ENCODE results near the gene ABR. TPM values are rescaled to one million over a fixed set of nuclear protein-coding genes. Genes with fewer than 3 reads are reported as not detected.

ABR gene
- total RNA-seq, 4 donors from 2014 or later, result 78.0 to 208 (median 106) TPM

DNA sequence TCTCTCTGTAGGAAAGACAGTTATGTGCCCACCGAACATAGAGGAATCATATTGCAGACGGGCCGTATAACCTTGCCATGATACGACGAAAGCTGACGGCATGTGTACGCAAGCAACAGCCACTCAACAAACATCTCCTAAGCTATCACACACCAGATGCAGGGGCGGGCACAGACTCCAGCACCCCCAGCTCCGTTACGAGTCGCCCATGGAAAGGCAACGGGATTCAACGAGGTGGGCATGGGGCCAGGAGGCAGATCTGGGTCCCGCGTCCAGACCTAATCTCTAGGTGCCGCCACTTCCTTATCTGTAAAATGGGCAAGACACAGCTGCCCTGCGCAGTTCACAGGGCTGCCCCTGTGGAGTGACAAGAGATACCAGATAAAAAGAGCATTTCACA is 35.6 kb downstream of the ABR start:
- no peaks in the 10 kb centered on the region for H3K27me3 ChIP-seq
- H3K4me3 ChIP-seq, result no peak overlapping the region
- no peaks in the 10 kb centered on the region for H3K9me3 ChIP-seq
- H3K27ac ChIP-seq, result no peak overlapping the region
- 89% methylated on average over 17 of the region's 17 CpGs for WGBS
- TF ChIP-seq EP300 (IDR thresholded peaks at IDR 0.05) (no peak), POLR2A (IDR thresholded peaks at IDR 0.05) (no peak), POLR2AphosphoS5 (IDR thresholded peaks at IDR 0.05) (no peak)
- TF ChIP-seq, protein P1, sequence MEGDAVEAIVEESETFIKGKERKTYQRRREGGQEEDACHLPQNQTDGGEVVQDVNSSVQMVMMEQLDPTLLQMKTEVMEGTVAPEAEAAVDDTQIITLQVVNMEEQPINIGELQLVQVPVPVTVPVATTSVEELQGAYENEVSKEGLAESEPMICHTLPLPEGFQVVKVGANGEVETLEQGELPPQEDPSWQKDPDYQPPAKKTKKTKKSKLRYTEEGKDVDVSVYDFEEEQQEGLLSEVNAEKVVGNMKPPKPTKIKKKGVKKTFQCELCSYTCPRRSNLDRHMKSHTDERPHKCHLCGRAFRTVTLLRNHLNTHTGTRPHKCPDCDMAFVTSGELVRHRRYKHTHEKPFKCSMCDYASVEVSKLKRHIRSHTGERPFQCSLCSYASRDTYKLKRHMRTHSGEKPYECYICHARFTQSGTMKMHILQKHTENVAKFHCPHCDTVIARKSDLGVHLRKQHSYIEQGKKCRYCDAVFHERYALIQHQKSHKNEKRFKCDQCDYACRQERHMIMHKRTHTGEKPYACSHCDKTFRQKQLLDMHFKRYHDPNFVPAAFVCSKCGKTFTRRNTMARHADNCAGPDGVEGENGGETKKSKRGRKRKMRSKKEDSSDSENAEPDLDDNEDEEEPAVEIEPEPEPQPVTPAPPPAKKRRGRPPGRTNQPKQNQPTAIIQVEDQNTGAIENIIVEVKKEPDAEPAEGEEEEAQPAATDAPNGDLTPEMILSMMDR (IDR thresholded peaks at IDR 0.05), result no peak
- peaks cover 9% of the 10 kb centered on the region for H3K4me1 ChIP-seq
- DNase-seq (ENCODE audit: low spot score in 2 of 2), result no peak
- H3K36me3 ChIP-seq, result no peaks in the 10 kb centered on the region

DNA sequence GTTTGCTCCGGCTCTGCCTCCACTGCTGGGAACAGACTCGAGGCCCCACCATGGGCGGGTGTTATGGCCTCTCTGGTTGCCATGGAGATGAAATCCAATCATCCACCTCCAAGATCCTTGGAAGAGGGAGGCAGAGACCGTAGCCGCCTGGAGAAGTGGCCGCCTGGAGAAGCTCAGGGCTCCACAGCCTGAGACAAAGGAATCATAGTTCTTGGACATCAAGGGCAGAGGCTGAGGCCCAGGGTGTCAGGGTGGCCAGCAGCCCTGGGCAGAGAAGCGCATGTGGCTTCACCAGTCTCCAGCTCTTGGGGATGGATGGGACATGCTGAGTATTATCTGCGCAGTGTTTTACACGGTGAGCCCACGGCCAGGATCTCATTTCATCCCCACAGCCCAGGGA is 36.2 kb downstream of the ABR start:
- Histone ChIP-seq H3K36me3 (no peaks in the 10 kb centered on the region), H3K4me3 (no peak overlapping the region), H3K9me3 (no peaks in the 10 kb centered on the region), H3K27me3 (no peaks in the 10 kb centered on the region), H3K27ac (no peak overlapping the region), H3K4me1 (peaks cover 9% of the 10 kb centered on the region)
- TF ChIP-seq, protein P1 (IDR thresholded peaks at IDR 0.05), result no peak
- no peak for TF ChIP-seq EP300 (IDR thresholded peaks at IDR 0.05)
- TF ChIP-seq POLR2AphosphoS5 (IDR thresholded peaks at IDR 0.05), result no peak
- no peak for TF ChIP-seq POLR2A (IDR thresholded peaks at IDR 0.05)
- WGBS, result 67% methylated on average over 6 of the region's 10 CpGs
- DNase-seq (ENCODE audit: low spot score in 2 of 2), result no peak

DNA sequence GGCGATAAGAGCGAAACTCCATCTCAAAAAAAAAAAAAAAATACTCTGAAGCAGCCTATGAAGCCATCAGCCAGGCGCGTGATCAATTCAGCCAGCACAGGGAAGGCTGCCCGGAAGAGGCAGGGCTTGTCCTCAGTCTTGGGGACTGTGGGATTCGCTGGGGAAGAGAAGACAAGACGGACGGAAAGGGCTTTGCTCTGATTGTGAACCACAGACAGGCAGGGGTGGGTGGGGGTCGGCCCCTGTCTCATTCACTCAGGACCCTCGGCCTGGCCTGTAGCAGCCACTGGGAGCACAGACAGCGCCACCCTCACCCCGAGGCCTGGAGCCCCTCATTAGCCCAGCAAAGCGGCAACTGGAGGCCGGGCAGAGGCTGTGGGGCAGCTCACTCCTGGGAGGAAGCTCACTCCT is 37.2 kb downstream of the ABR start:
- Histone ChIP-seq H3K27ac (peak overlapping the region; percentile 38), H3K27me3 (no peaks in the 10 kb centered on the region), H3K36me3 (no peaks in the 10 kb centered on the region), H3K4me1 (peaks cover 3% of the 10 kb centered on the region), H3K9me3 (no peaks in the 10 kb centered on the region), H3K4me3 (no peak overlapping the region)
- 84% methylated on average over 10 of the region's 14 CpGs for WGBS
- TF ChIP-seq, protein P1 (IDR thresholded peaks at IDR 0.05), result no peak
- no peak for TF ChIP-seq POLR2AphosphoS5 (IDR thresholded peaks at IDR 0.05)
- TF ChIP-seq POLR2A (IDR thresholded peaks at IDR 0.05), result no peak
- TF ChIP-seq EP300 (IDR thresholded peaks at IDR 0.05), result no peak
- DNase-seq (ENCODE audit: low spot score in 2 of 2), result no peak

DNA sequence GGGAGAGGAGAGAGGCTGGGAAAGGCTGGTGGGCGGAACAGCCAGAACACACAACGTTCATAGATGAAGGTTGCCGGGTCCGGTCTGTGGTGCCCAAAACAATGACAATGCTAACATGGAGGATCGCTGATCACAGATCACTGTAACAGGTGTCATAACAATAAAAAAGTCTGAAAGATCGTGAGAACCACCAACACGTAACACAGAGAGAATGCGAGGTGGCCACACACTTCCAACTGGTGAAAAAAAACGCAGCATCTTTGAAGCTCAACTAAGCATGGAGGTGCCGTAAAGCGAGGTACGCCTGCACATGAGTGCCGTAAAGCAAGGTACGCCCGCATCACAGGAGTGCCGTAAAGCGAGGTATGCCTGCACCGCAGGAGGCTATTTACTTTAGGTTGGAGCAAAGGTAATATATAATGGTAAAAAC is 42.3 kb downstream of the ABR start:
- H3K4me3 ChIP-seq, result no peak overlapping the region
- no peak overlapping the region for H3K27ac ChIP-seq
- DNase-seq (ENCODE audit: low spot score in 2 of 2), result no peak
- WGBS, result 93% methylated on average over 18 of the region's 18 CpGs
- H3K27me3 ChIP-seq, result no peaks in the 10 kb centered on the region
- peaks cover 7% of the 10 kb centered on the region for H3K4me1 ChIP-seq
- no peak for TF ChIP-seq POLR2A (IDR thresholded peaks at IDR 0.05)
- no peak for TF ChIP-seq EP300 (IDR thresholded peaks at IDR 0.05)
- TF ChIP-seq, protein P1 (IDR thresholded peaks at IDR 0.05), result no peak
- no peak for TF ChIP-seq POLR2AphosphoS5 (IDR thresholded peaks at IDR 0.05)
- H3K9me3 ChIP-seq, result no peaks in the 10 kb centered on the region
- no peaks in the 10 kb centered on the region for H3K36me3 ChIP-seq

DNA sequence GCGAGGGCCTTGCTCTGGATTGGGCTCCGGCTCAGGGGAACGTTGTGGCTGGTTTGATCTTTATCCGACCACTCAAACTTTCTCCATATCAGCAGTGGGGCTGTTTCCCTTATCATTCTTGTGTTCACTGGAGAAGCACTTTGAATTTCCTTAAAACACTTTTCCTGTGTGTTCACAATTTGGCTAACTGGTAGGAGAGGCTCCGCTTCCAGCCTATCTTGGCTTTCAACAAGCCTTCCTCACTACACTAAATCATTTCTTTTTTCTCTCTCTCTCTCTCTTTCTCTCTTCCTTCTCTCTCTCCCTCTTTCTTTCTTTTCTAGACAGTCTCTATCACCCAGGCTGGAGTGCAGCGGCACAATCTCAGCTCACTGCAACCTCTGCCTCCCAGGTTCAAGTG is 43.0 kb downstream of the ABR start:
- Histone ChIP-seq H3K9me3 (no peaks in the 10 kb centered on the region), H3K4me1 (peaks cover 7% of the 10 kb centered on the region), H3K27me3 (no peaks in the 10 kb centered on the region), H3K27ac (no peak overlapping the region), H3K4me3 (no peak overlapping the region), H3K36me3 (no peaks in the 10 kb centered on the region)
- 85% methylated on average over 6 of the region's 6 CpGs for WGBS
- no peak for TF ChIP-seq POLR2A (IDR thresholded peaks at IDR 0.05)
- no peak for TF ChIP-seq EP300 (IDR thresholded peaks at IDR 0.05)
- TF ChIP-seq POLR2AphosphoS5 (IDR thresholded peaks at IDR 0.05), result no peak
- TF ChIP-seq, protein P1 (IDR thresholded peaks at IDR 0.05), result no peak
- no peak for DNase-seq (ENCODE audit: low spot score in 2 of 2)

Measured in suprapubic skin (tissue), 4 donors.